HepG2 (cell line): ENCODE results near the gene MAN2A2. TPM values are rescaled to one million over a fixed set of nuclear protein-coding genes. Genes with fewer than 3 reads are reported as not detected.

ENCODE experiments used
- ETV6 ChIP-seq: sonication (generic); formaldehyde crosslinking; conservative IDR thresholded peaks from 2 replicates; pipeline ENCODE4 v1.4.0; 2020; ENCODE audit warnings: missing genetic modification reagents
- GFI1 ChIP-seq: sonication (generic); formaldehyde crosslinking; IDR thresholded peaks from 2 replicates; pipeline ENCODE4 v1.5.0; 2020; ENCODE audit warnings: missing genetic modification reagents, mild to moderate bottlenecking, borderline replicate concordance
- HNF1A ChIP-seq, 2 experiments: sonication (generic) in 1 of 2; formaldehyde crosslinking in 1 of 2; IDR thresholded peaks; 2 replicates each; pipeline versions ENCODE4 v1.4.0 to v1.6.1; 2016 to 2020; ENCODE audit warnings: borderline replicate concordance in 1 of 2, low read depth in 1 of 2, mild to moderate bottlenecking in 1 of 2, missing genetic modification reagents in 1 of 2
- MAFK ChIP-seq, 2 experiments: IDR thresholded peaks in 1 of 2; conservative IDR thresholded peaks in 1 of 2; 2 replicates each; pipeline ENCODE4 v1.6.1; 2011; ENCODE audit warnings: improper control_type of control experiment in 2 of 2, low read length in 2 of 2
- ZBTB3 ChIP-seq: sonication (generic); formaldehyde crosslinking; IDR thresholded peaks from 2 replicates; pipeline ENCODE4 v1.4.0; 2020; ENCODE audit warnings: low read depth, mild to moderate bottlenecking, moderate library complexity, missing genetic modification reagents, borderline replicate concordance
- ZNF337 ChIP-seq: sonication (generic); formaldehyde crosslinking; IDR thresholded peaks from 2 replicates; pipeline ENCODE4 v1.5.1; 2020; ENCODE audit warnings: missing genetic modification reagents, low read depth, mild to moderate bottlenecking, borderline replicate concordance
- ZNF782 ChIP-seq: sonication (generic); formaldehyde crosslinking; IDR thresholded peaks from 2 replicates; pipeline ENCODE4 v1.4.0; 2020; ENCODE audit warnings: missing genetic modification reagents, mild to moderate bottlenecking, borderline replicate concordance
- polyA plus RNA-seq, 8 experiments: library from polyadenylated mRNA; depleted of rRNA in 3 of 8; stranded (reverse) in 7 of 8; unstranded in 1 of 8; fragments of >200 nt; fragmentation: Illumina TruSeq in 4 of 8; extraction: Trizol in 4 of 8; gene quantifications; 2 replicates each; pipeline versions ENCODE4 v1.2.1 to v1.2.3, GENCODE V29; 2011 to 2016; ENCODE audit warnings: low read depth in 4 of 8, missing spikeins in 1 of 8, mixed read lengths in 1 of 8; ENCODE audit not compliant: insufficient read depth in 1 of 8
- total RNA-seq, 5 experiments: library from RNA; depleted of rRNA; stranded (reverse); fragments of >200 nt; fragmentation: Illumina TruSeq; extraction: Trizol; gene quantifications; 2 replicates each; pipeline ENCODE4 v1.2.3, GENCODE V29; 2016; ENCODE audit warnings: low read depth in 1 of 5

MAN2A2 gene
- total and polyA plus RNA-seq, 2 of the 13 experiments (the other 11 are each of a cell fraction or from before 2014, with no cell fraction given): 17.5 to 51.5 TPM

- TF ChIP-seq HNF1A (IDR thresholded peaks at IDR 0.05; ENCODE audit: low read depth) (no peak), HNF1A (CRISPR knock-in tag; IDR thresholded peaks at IDR 0.05; ENCODE audit: borderline replicate concordance) (no peak), ZNF782 (CRISPR knock-in tag) (no peak), GFI1 (CRISPR knock-in tag) (no peak), MAFK (conservative IDR thresholded peaks at IDR 0.05 in 1 of 2, IDR thresholded peaks at IDR 0.05 in 1 of 2; ENCODE audit: low read length in 2 of 2) (no peak), ETV6 (CRISPR knock-in tag) (no peak), ZNF337 (no peak), ZBTB3 (CRISPR knock-in tag) (no peak)
Observed at GRCh38 chr15:90893175-90894090, 9.7 kb upstream of the MAN2A2 start (continued).
